Stimulated activated naive CD4-positive, alpha-beta T cell treated with Interleukin-2 at 50 U/mL for 16 hours (primary cell): ENCODE data around the gene GPHN.
"Not testable (repeated sequence)": the region's sequence is repeated elsewhere in the genome, so short reads cannot be mapped to it uniquely, and the experiment has no call there.

Source experiments
- DNase-seq: peaks from one replicate; lab custom pipeline; 2025; lab: John Stamatoyannopoulos, UW

Gene GPHN

DNA sequence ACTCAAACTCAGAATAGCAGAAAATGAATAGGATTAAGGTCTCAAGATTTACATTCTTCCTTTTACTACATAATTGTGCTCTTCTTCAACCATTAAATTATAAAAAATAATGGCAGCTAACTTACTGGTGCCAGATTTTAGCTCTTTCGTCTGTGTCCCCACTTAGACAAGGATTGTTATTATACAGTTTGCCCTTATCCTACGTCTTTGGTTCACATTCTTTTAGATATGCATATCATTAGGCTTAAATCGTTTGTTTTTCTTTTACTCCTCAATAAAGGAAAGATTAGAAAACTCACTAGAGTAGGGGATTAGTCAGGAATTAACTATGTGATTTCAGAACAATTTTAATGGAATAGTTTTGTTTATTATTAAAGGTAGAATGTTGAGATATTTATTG is 551.6 kb downstream of the GPHN start:
- DNase-seq: no peak

DNA sequence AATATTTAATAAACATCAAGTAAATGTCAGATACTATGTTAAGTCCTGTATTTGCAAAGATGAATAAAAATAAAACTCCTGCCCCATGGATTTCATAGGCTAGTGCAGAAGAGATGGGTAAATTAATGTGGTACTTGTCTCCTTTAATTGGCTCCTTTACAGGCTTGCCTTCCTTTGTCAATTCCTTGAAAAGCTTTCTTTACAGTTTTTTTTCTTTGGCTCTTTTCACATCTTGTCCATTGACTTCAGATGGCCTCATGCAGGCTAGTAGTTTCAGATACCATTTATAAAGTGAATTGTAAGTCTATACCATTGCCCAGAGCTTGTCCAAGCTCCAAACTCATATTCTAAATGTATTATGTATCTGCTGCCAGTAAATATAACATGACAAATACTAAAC is 552.6 kb downstream of the GPHN start:
- no peak for DNase-seq

DNA sequence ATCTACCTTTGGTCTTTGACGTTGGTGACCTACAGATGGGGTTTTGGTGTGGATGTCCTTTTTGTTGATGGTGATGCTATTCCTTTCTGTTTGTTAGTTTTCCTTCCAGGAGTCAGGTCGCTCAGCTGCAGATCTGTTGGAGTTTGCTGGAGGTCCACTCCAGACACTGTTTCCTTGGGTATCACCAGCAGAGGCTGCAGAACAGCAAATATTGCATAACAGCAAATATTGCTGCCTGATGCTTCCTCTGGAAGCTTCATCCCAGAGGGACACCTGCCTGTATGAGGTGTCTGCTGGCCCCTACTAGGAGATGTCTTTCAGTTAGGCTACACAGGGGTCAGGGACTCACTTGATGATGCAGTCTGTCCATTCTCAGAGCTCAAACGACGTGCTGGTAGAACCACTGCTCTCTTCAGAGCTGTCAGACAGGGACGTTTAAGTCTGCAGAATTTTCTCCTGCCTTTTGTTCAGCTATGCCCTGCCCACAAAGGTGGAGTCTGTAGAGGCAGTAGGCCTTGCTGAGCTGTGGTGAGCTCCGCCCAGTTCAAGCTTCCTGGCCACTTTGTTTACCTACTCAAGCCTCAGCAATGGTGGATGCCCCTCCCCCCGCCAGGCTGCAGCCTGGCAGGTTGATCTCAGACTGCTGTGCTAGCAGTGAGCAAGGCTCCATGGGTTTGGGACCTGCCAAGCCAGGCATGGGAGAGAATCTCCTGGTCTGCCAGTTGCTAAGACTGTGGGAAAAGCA is 559.3 kb downstream of the GPHN start:
- DNase-seq: not testable (repeated sequence)

DNA sequence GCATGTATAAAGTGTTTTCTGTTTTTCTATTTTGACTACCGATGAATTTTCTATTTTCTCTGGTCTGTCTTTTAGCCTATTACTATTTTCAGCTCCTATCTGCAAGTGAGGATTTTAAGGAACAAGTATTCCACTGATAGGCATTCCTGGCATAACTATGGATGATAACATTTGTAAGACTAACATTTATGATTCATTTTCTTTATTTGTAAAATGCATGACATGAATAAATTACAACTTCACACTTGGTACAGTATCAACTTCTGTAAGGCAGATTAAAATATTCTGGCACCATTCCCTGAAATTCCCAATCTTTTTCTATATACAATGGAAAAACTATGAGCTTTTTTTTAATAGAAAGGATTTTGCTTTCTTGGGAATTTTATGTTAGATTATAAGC is 560.3 kb downstream of the GPHN start:
- no peak for DNase-seq

DNA sequence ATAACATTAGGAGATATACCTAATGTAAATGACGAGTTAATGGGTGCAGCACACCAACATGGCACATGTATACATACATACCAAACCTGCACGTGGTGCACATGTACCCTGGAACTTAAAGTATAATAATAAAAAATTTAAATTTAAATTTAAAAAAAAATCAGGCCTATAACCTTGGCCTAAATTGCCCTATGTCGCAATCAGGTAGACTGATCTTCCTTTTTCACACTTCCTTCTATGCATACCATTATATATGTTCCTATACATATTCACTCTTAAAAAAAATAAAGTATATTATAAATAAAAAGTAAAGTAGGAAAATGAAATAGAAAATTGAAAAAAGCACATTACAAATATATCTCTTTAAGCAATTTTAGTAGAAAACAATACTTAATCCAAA is 563.6 kb downstream of the GPHN start:
- DNase-seq: no peak

DNA sequence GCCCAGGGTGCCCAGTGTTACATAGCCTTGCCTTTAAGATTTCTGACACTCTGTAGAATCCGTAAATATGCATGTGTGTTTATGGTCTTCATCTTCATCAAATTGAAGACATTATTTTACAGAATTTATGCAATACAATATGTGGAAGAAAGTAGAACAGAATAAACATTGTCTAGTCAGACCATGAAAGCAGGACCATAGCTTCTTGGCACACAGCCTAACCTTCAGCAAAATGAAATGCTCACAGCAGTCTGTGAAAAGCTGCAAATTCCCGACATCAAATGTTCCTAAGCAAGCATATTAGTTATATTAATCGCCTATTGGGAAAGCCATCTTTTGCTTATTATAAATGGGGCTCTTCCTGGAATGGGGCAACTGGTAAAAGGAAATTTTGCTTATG is 570.0 kb downstream of the GPHN start:
- DNase-seq: no peak

DNA sequence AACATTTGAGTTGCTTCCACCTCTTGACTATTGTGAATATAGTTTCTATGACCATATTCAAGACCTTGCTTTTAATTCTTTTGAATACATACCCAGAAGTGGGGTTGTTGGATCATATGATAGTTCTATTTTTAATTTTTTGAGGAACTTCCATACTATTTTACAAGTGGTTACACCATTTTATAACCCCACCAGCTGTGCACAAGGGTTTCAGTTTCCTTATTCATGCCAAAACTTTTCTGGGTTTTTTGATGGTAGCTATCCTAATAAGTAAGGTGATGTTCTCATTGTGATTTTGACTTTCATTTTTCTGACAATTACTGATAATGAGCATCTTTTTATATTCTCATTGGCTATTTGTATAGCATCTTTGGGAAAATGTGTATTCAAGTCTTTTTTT is 571.9 kb downstream of the GPHN start:
- no peak for DNase-seq

DNA sequence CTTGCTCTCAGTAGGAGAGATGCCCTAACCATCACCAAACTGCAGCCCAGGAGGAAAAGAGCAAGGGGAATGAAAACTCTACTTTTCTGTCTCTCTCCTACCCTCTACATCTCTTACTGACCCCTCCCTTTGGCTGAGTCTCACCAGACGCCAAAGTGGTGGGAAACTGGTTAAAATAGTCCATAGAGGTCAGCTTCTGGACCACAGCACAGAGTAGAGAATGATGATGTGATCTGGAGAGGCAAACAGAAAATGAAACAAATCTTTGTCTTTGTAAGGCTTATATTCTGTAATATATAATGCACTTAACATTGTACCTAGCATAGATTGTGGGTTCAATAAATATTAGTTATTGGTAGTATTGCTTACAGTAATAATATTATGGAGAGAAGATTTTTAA is 600.3 kb downstream of the GPHN start:
- DNase-seq: no peak

DNA sequence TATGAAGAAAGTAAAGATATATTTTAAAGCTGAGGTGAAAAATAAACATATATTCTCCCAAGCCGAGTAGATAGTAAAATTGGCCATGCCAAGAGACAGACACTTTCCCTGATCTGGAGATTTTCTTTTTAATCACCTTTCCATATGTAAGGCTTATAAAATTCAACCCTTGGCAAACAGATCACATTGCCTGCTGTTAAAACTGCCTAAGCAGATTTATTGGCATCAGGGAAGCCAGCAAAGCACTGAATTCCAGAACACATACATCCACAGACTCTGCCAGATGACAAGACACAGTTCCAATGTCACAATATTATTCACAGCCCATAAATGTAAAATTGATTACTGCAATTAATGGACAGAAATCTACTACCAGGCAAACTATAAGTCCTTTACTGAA is 603.1 kb downstream of the GPHN start:
- no peak for DNase-seq

DNA sequence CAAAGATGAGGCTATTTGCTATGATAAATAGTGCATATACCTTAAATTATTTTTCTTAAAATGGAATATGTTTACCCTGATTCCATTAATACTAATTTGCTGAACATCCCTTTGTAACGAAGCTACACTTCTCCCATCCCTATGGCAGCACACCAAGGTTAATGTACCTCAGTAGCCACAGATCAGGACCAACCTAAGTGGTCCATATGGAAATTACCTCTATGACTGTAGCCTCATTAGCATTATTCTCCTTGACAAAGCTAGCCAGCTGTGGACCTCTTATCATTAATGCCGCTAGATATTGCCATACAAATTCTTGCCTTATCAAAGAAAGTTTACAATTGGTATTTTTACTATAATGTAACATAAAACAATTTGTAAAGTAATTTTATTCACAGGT is 604.4 kb downstream of the GPHN start:
- DNase-seq: no peak

DNA sequence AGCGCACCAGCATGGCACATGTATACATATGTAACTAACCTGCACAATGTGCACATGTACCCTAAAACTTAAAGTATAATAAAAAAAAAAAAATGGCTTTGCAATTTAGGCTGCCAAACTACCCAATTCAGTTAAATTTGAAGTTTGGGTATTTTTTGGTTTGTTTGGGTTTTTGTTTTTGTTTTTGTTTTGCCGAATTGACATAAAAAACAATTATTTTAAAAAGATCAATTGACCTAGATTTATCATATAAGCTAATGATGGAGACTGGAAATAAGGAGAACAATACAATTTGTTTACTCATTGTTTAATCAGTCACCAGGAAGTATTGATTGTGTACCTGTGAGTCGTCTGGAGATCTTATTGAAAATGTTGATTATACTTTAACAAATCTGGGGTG is 619.2 kb downstream of the GPHN start:
- DNase-seq: no peak

DNA sequence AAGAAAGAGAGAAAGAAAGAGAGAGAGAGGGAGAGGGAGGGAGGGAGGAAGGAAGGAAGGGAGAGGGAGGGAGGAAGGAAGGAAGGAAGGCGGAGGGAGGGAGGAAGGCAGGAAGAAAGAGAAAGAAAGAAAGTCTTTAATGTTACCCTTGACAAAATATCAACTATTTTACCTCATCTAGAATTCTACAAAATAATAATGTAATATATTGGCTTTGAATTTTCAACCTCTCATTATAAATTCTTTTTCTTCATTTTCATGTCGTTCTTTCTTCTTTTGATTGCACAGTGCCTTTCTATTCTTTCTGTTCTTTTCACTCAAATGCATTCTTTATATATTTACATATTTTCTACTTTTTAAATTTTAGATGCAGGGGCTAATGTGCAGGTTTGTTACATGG is 621.8 kb downstream of the GPHN start:
- no peak for DNase-seq

DNA sequence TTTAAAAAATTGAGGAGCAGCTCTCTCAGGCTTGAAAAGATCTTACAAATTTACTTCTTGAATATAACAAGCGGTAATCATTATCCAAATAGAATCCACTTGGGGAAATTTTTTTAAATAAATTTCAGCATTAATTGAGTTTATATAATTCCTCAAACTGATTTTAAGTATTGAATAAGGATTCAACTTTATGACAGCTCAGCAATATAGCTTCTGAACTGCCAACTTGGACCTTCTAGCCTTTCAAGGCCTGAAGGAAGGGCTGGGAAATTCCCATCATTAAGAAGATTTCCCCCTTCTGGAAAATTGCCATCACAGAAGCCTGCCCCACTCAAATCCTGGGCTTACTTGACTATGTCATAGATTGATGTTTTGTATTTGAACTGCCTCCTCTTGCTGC is 623.7 kb downstream of the GPHN start:
- no peak for DNase-seq

DNA sequence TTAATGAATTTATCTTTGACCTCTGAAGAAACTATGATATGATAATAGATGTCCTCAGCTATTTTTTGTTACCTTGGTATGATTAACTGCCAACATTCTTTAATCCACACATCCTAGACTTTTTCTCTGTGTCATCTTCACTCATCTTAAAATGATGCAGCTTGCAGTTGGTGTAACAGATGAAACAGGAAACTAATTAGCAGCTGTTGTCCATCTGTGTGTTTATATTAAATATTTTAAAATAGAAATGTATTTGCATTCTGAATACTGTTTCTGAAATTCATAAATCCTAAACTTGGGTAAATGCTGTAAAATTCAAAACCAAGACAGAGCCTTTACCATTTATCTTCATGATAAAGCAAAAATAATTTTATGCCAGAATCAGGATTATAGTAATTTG is 625.2 kb downstream of the GPHN start:
- DNase-seq: no peak

DNA sequence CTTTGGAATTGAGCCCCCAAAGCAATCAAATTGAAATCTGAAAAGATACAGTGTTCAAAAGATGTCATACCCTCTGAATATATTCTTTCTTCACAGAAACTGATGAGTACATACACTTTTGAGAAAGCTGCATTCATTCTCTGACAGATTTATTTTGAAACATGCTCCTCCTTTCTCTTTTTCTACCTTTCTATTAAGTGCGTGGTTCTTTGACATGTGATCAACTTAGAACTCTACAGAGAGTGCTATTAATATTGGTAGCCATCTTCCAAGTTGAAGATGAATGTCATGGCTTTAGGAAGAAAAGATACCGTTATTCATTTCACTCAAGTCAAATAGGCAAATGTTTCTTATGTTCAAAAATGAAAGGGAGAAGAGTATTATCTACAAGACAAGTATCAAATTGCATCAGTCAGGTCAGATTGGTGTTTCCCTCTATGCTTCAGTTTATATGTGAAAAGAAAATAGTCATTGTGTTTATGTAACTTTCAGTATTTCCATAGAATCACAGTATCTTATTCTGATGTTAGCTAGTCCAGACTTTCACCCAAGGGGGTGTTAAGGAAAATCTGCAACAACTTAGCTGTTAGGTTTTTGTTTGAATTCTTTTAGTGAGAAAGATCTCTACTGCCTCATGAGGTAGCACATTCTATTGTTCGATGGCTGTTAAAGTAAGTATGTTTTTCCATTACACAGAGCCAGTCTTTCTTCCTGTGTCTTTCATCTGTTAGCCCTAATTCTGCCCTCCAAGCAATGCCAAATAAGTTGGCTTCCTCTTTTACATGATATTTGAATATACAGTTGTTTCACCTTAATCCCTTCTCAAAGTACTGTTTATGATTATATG is 625.9 kb downstream of the GPHN start:
- no peak for DNase-seq

DNA sequence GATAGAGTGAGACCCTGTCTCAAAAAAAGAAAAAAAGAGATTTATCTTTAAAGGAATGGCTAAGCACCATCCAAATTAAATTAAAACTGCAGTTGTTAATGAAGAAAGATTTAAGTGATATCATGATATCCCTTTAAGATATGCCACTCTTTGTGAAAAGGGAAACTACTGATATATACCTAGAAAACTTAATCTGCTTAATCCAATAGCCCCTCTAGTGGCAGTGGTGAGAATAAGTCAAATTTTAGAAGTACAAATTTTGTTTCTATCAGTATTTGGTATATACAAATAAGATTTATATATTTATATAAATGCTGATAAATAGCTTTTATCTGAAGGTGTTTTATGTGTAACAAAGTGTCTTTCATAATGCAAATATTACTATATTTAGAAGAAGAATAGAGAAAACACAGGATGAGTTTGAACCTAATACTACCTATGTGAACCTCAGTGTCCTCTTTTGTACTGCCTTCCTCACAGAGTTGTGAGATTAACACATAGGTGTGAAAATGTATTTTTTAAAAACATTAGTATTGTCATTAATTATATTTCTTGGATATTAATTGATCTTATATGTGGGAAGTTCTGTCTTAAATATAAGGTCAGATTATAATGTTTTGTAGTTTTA is 629.9 kb downstream of the GPHN start:
- DNase-seq: no peak

DNA sequence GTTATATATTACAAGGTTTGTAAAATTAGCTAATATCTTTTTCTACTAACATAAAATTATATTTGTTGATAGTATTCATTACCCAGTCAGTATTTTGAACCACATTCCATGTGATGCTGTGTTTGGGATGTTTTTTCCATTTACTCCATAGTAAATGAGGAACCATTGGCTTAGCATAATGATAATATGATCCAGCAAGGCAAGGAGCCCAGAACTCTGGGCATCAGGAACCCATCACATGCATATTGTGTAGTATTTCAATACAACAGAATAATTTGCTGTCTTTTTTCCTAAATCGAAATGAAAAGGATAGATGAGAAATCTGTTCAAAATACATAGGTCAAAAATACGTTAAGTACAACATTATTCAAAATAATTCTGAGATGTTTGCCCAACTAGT is 632.6 kb downstream of the GPHN start:
- DNase-seq: no peak

DNA sequence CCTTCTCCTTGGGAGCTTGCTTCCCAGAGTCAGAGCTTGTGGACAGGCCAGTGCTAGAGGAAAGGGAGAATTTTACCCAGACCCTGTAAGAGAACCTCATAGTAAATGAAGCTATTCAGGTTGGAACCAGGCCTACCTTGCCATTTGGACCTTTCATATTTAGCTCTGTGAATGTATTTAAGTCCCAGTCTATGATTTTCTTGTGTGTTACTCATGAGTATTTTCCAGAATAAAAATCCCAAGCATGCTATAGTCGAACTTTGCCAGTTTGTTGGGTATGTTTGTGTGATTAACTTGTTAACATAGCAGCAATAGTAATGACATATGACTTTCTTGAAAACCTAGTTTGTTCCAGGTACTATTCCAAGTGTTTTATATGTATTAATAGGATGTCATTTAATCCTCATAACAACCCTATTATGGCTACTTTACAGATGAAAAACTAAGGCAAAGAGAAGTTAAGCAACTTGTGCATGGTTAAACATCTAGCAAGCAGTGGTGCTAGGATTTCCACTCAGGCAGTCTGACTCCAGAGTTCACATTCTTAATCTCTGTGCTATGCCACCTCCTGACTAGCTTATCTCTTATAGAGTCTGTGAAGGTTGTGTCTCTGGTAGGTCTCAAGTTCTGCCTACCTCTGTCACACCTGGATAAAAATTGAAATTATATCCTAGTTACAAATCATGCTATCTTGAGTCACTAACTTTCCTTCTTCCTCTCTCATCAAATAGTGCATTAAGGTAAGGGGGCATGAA is 633.4 kb downstream of the GPHN start:
- DNase-seq: no peak

DNA sequence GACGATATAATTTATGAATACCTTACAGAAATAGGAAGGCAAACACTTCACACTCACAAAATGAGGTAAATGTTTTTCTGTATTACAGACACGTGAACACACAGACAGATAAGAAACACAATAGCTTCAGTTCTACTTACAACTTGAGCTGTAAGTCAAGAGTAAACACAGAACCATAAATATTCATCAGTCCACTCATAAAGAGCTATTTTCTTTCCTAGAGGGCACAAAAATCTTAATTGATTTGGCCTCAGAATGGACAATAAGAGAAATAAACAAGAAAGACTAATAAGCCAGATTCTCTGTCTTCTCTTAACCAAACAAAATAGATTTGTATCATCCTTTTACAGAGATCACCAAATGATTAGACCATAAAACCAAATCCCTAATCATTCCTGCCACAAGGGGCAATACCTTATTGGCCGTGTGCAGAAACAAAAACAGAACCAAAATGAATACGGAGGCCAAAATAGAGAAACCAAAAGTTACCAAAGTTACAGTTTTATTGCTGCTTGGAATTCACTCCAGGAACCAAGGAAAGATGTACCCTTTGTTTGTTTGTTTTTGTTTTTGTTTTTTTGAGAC is 643.2 kb downstream of the GPHN start:
- DNase-seq: no peak

DNA sequence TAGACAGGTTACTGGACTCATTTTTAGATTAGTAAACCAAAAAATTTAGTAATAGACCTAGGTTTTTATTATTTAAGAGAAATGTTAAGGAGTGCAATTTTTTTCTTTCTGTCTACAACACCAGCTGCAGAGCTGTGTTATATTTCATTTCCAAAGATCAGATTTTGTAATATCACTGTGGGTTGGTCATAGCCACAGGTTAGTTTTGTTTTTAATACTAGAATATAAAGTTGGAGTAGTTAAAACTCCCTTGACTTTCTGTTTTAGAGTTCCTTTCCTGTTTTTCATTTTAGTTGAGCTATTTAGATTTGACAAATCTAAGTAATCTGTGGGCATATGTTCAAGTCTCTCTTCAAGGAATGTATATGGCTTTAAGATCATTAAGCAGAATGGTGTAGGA is 650.6 kb downstream of the GPHN start:
- DNase-seq: no peak

DNA sequence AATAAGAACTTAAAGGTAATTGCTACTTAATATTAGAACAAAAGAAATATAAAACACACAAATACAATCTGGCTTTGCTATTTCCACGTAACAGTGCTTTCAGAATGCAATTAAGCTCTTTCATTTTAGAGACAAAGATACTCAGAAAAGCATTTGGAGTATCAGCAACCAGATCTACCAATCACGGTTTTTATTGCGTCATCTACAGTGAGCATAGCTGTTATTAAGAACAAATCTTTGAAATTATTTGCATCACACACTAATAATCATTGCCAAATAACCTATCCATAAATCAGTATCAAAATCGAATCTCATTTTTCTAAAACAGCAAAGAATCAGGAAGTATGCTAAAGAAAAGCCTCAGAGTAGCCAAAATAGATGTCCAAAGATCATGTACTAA is 654.4 kb downstream of the GPHN start:
- DNase-seq: no peak

DNA sequence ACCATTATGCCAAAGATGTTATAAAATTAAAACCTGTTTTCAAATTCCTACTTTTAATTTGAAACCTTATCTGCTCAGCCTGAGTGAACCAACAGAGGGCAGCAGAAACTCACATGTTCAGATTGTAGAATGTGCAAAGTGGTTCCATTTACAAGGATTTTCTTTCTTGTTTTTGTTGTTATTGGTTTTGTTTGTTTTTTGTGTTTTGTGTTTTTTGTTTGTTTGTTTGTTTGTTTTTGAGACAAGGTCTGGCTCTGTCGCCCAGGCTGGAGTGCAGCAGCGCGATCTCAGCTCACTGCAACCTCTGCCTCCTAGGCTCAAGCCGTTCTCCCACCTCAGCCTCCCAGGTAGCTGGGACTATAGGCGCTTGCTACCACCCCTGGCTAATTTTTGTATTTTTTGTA is 658.5 kb downstream of the GPHN start:
- DNase-seq: no peak
